ENCODE measurements around the gene RCAN2. TPM values are rescaled to one million over a fixed set of nuclear protein-coding genes. Genes with fewer than 3 reads are reported as not detected.

RCAN2 gene
- total RNA-seq, 1 experiment from 2014 or later = 0.44 TPM

DNA sequence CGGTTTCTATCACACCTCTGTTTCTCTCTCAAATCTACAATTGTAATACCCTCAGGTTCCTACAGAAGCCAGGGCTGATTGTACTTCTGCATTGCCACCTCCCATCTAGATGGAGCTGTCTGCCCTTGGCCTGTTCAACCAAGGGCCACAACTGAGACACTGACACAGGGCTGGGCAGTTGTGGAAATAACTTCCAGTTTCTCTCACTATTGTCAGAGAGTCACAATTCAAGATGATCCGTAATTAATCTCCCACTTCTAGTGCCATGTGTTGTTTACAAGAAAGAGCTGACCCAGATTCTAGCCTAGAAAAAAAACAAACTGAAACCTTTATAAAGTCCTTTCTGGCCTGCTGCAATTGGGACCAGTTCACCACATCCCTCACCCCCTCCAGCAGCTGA, 22.2 kb downstream of the RCAN2 start:
- DNase-seq = no peak
- no peaks in the 10 kb centered on the region for H3K36me3 ChIP-seq (ENCODE audit: low read depth)
- H3K27ac ChIP-seq = no peak overlapping the region
- no peak overlapping the region for H3K4me3 ChIP-seq
- H3K9me3 ChIP-seq (ENCODE audit: insufficient read depth, low read depth) = no peaks in the 10 kb centered on the region
- no peaks in the 10 kb centered on the region for H3F3A ChIP-seq (ENCODE audit: insufficient read depth, low read depth)
- intact Hi-C loops (cut with micrococcal nuclease; ENCODE audit: unreplicated experiment) = no loop called here
- TF ChIP-seq, protein P1, sequence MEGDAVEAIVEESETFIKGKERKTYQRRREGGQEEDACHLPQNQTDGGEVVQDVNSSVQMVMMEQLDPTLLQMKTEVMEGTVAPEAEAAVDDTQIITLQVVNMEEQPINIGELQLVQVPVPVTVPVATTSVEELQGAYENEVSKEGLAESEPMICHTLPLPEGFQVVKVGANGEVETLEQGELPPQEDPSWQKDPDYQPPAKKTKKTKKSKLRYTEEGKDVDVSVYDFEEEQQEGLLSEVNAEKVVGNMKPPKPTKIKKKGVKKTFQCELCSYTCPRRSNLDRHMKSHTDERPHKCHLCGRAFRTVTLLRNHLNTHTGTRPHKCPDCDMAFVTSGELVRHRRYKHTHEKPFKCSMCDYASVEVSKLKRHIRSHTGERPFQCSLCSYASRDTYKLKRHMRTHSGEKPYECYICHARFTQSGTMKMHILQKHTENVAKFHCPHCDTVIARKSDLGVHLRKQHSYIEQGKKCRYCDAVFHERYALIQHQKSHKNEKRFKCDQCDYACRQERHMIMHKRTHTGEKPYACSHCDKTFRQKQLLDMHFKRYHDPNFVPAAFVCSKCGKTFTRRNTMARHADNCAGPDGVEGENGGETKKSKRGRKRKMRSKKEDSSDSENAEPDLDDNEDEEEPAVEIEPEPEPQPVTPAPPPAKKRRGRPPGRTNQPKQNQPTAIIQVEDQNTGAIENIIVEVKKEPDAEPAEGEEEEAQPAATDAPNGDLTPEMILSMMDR (conservative IDR thresholded peaks at IDR 0.05) = no peak
- TF ChIP-seq EZH2 (IDR thresholded peaks at IDR 0.05; ENCODE audit: low read depth) = no peak
- H3K27me3 ChIP-seq (ENCODE audit: insufficient read depth, low read depth) = no peaks in the 10 kb centered on the region
- H2AFZ ChIP-seq = no peak overlapping the region
- BruUV-seq (replicated peaks) = no TSS peak
- H3K4me1 ChIP-seq (replicated peaks; ENCODE audit: insufficient read depth) = peaks cover 9% of the 10 kb centered on the region; the same call in 1 of the 2 replicates
- ChIA-PET POLR2A (ENCODE audit: unreplicated experiment) (no interaction called here), CTCF (no interaction called here)
- H3K79me2 ChIP-seq (ENCODE audit: low read depth) = no peaks in the 10 kb centered on the region
- H3K4me2 ChIP-seq = no peak overlapping the region
- no peaks in the 10 kb centered on the region; the same call in 1 of the 2 replicates for H3K9me2 ChIP-seq (ENCODE audit: insufficient read depth)
- H4K20me1 ChIP-seq (ENCODE audit: insufficient read depth) = no peaks in the 10 kb centered on the region

- Histone ChIP-seq H3K9me2 (ENCODE audit: insufficient read depth) (no peaks in the 10 kb centered on the region; the same call in 1 of the 2 replicates), H3K36me3 (ENCODE audit: low read depth) (no peaks in the 10 kb centered on the region), H3K27me3 (ENCODE audit: insufficient read depth, low read depth) (no peaks in the 10 kb centered on the region), H3F3A (ENCODE audit: insufficient read depth, low read depth) (no peaks in the 10 kb centered on the region), H3K27ac (no peak overlapping the region), H3K4me2 (no peak overlapping the region), H3K4me3 (no peak overlapping the region), H3K9me3 (ENCODE audit: insufficient read depth, low read depth) (no peaks in the 10 kb centered on the region), H2AFZ (no peak overlapping the region), H3K4me1 (replicated peaks; ENCODE audit: insufficient read depth) (peaks cover 9% of the 10 kb centered on the region; the same call in 1 of the 2 replicates), H4K20me1 (ENCODE audit: insufficient read depth) (no peaks in the 10 kb centered on the region), H3K79me2 (ENCODE audit: low read depth) (no peaks in the 10 kb centered on the region)
- TF ChIP-seq EZH2 (IDR thresholded peaks at IDR 0.05; ENCODE audit: low read depth) = no peak
- TF ChIP-seq, protein P1 (conservative IDR thresholded peaks at IDR 0.05) = no peak
- BruUV-seq (replicated peaks) = no TSS peak
- intact Hi-C loops (cut with micrococcal nuclease; ENCODE audit: unreplicated experiment) = no loop called here
- CTCF ChIA-PET = no interaction called here
- no peak for DNase-seq
- POLR2A ChIA-PET (ENCODE audit: unreplicated experiment) = no interaction called here
Measured at GRCh38 chr6:46468403-46469010, 22.7 kb downstream of the RCAN2 start.

DNA sequence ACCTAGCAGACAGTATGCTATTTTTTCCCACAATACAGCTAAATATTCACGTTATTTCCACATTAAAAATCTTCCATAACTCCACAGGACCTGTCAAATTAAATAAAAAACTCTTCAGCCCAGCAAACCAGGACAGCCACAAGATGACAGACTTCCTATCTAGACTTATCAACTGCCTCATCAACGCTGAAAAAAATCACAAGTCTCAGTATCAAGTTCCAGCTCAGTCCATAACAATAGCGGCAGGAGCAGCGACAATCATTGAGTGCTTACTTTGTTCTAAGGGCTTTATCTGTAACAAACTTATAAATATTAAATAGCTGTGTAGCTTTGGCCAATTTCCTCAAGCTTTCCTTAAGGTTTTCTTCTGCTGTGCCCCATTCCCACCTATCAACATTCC, 24.7 kb downstream of the RCAN2 start:
- CTCF ChIA-PET = no interaction called here
- Histone ChIP-seq H2AFZ (no peak overlapping the region), H4K20me1 (ENCODE audit: insufficient read depth) (no peaks in the 10 kb centered on the region), H3K27me3 (ENCODE audit: insufficient read depth, low read depth) (no peaks in the 10 kb centered on the region), H3K36me3 (ENCODE audit: low read depth) (no peaks in the 10 kb centered on the region), H3K9me3 (ENCODE audit: insufficient read depth, low read depth) (no peaks in the 10 kb centered on the region), H3K9me2 (ENCODE audit: insufficient read depth) (no peaks in the 10 kb centered on the region; the same call in 1 of the 2 replicates), H3K4me1 (replicated peaks; ENCODE audit: insufficient read depth) (peaks cover 9% of the 10 kb centered on the region; the same call in 1 of the 2 replicates), H3F3A (ENCODE audit: insufficient read depth, low read depth) (no peaks in the 10 kb centered on the region), H3K27ac (no peak overlapping the region), H3K79me2 (ENCODE audit: low read depth) (no peaks in the 10 kb centered on the region), H3K4me3 (no peak overlapping the region), H3K4me2 (no peak overlapping the region)
- POLR2A ChIA-PET (ENCODE audit: unreplicated experiment) = no interaction called here
- intact Hi-C loops (cut with micrococcal nuclease; ENCODE audit: unreplicated experiment) = no loop called here
- no peak for DNase-seq
- BruUV-seq (replicated peaks) = no TSS peak
- TF ChIP-seq, protein P1 (conservative IDR thresholded peaks at IDR 0.05) = no peak

Data from PC-9 (cell line).